Tibial artery (tissue), 4 donors: ENCODE data around the gene CCDC141.
A peak's percentile ranks its signal among the peaks of the same experiment; 100 is the strongest.

ENCODE experiments used
- DNase-seq, 2 donors: peaks; one replicate each; pipeline ENCODE4 v3.0.0-alpha.2; 2019
- H3K27ac ChIP-seq, 2 donors: fragments of 200-600 bp; sonication (generic) in 1 of 2; 1 replicate in 1 of 2; 2 replicates in 1 of 2; pipeline ENCODE4 v1.5.1; 2018 to 2019; ENCODE audit warnings: mild to moderate bottlenecking in 1 of 2
- H3K27me3 ChIP-seq, 2 donors: fragments of 200-600 bp; sonication (generic) in 1 of 2; one replicate each; pipeline versions ENCODE4 v1.5.1 to v1.6.0; 2016 to 2019
- H3K36me3 ChIP-seq, 3 donors: fragments of 200-600 bp; sonication (generic) in 2 of 3; one replicate each; pipeline ENCODE4 v1.5.1; 2016 to 2019; ENCODE audit warnings: mild to moderate bottlenecking in 2 of 3
- H3K4me1 ChIP-seq, 4 donors: fragments of 200-600 bp; sonication (generic) in 2 of 4; 1 replicate in 3 of 4; 2 replicates in 1 of 4; pipeline ENCODE4 v1.5.1; 2016 to 2019
- H3K4me3 ChIP-seq, 2 donors: fragments of 200-600 bp; sonication (generic) in 1 of 2; 1 replicate in 1 of 2; 2 replicates in 1 of 2; pipeline ENCODE4 v1.5.1; 2018 to 2019; ENCODE audit warnings: mild to moderate bottlenecking in 2 of 2
- H3K9me3 ChIP-seq, 3 donors: fragments of 200-600 bp; sonication (generic) in 1 of 3; one replicate each; pipeline ENCODE4 v1.5.1; 2016 to 2019
- CTCF ChIP-seq, 2 experiments: fragments of 200-600 bp in 1 of 2; fragments of 450-650 bp in 1 of 2; IDR thresholded peaks; one replicate each; pipeline ENCODE4 v1.5.1; 2017 to 2019; ENCODE audit warnings: antibody characterized with exemption in 2 of 2, mild to moderate bottlenecking in 1 of 2, moderate library complexity in 1 of 2
- intact Hi-C: fragments of 100-400 bp; cut with DNase I; formaldehyde crosslinking; loops from one replicate; pipeline ENCODE4 v1.15.0; 2023; ENCODE audit warnings: low total_unique reads

CCDC141 gene

GRCh38 chr2:178891265-178891958 lies 158.5 kb downstream of the CCDC141 start:
- intact Hi-C loops: no loop called here
- TF ChIP-seq CTCF (IDR thresholded peaks at IDR 0.05): peak; percentile 86 to 88
- peak in 1 of 2 donors; percentile 78 for DNase-seq

GRCh38 chr2:178886006-178886405 lies 163.9 kb downstream of the CCDC141 start:
- H3K9me3 ChIP-seq: no peaks in the 10 kb centered on the region
- no peaks in the 10 kb centered on the region for H3K27me3 ChIP-seq
- H3K4me3 ChIP-seq: no peak overlapping the region
- H3K36me3 ChIP-seq: no peaks in the 10 kb centered on the region
- H3K4me1 ChIP-seq: peaks cover 0 to 9% (median 0%) of the 10 kb centered on the region in 4 donors
- H3K27ac ChIP-seq: no peak overlapping the region
- DNase-seq: no peak
- intact Hi-C loops: no loop called here
- no peak for TF ChIP-seq CTCF (IDR thresholded peaks at IDR 0.05)

More at GRCh38 chr2:178891265-178891958, 158.5 kb downstream of the CCDC141 start:
- Histone ChIP-seq H3K4me1 (peaks cover 0 to 30% (median 11%) of the 10 kb centered on the region in 4 donors), H3K36me3 (no peaks in the 10 kb centered on the region), H3K4me3 (no peak overlapping the region), H3K27ac (peak overlapping the region; percentile 7 to 20), H3K9me3 (no peaks in the 10 kb centered on the region), H3K27me3 (no peaks in the 10 kb centered on the region)

GRCh38 chr2:178884440-178884839 lies 165.5 kb downstream of the CCDC141 start:
- peaks cover 0 to 9% (median 0%) of the 10 kb centered on the region in 4 donors for H3K4me1 ChIP-seq
- H3K36me3 ChIP-seq: no peaks in the 10 kb centered on the region
- intact Hi-C loops: no loop called here
- no peak for DNase-seq
- no peak for TF ChIP-seq CTCF (IDR thresholded peaks at IDR 0.05)
- H3K4me3 ChIP-seq: no peak overlapping the region
- no peak overlapping the region for H3K27ac ChIP-seq
- H3K27me3 ChIP-seq: no peaks in the 10 kb centered on the region
- H3K9me3 ChIP-seq: no peaks in the 10 kb centered on the region

- H3K4me3 ChIP-seq: no peak overlapping the region
- no peak for TF ChIP-seq CTCF (IDR thresholded peaks at IDR 0.05)
- H3K4me1 ChIP-seq: peaks cover 0 to 10% (median 0%) of the 10 kb centered on the region in 4 donors
- peak overlapping the region in 1 of 2 donors; percentile 50 for H3K27ac ChIP-seq
- peak in 1 of 2 donors; percentile 31 for DNase-seq
- no peaks in the 10 kb centered on the region for H3K36me3 ChIP-seq
- intact Hi-C loops: no loop called here
- H3K27me3 ChIP-seq: no peaks in the 10 kb centered on the region
- H3K9me3 ChIP-seq: no peaks in the 10 kb centered on the region
Observed at GRCh38 chr2:178882666-178883440, 167.1 kb downstream of the CCDC141 start.

- H3K4me1 ChIP-seq: peaks cover 0 to 23% (median 0%) of the 10 kb centered on the region in 4 donors
- H3K4me3 ChIP-seq: no peak overlapping the region
- H3K27ac ChIP-seq: no peak overlapping the region
- no peaks in the 10 kb centered on the region for H3K9me3 ChIP-seq
- no peak for DNase-seq
- H3K27me3 ChIP-seq: no peaks in the 10 kb centered on the region
- H3K36me3 ChIP-seq: no peaks in the 10 kb centered on the region
- no peak for TF ChIP-seq CTCF (IDR thresholded peaks at IDR 0.05)
- intact Hi-C loops: no loop called here
Observed at GRCh38 chr2:178881075-178881474, 168.9 kb downstream of the CCDC141 start.
